Left lobe of liver (tissue), 2 donors: ENCODE data around the gene KIRREL2. TPM values are rescaled to one million over a fixed set of nuclear protein-coding genes. Genes with fewer than 3 reads are reported as not detected.

ENCODE experiments used
- ATAC-seq: fragments of 200-7000 bp; cut with Tn5 transposase; one replicate; pipeline ENCODE4 v1.9.1; 2020; ENCODE audit warnings: mild to moderate bottlenecking, moderate library complexity
- DNase-seq: peaks from one replicate; pipeline ENCODE4 v3.0.0-alpha.2; 2020; ENCODE audit warnings: low spot score
- total RNA-seq: library from RNA; stranded (reverse); gene quantifications from one replicate; pipeline ENCODE4 v1.2.1, GENCODE V29; 2021
- donor health status: DM: no; HTN: no; CAD: no; lungs with moderate emphysema.
- donor health status: DM: no; HTN: yes; CAD: no.

KIRREL2 gene
- total RNA-seq, 1 donor from 2014 or later: 0.20 TPM

DNA sequence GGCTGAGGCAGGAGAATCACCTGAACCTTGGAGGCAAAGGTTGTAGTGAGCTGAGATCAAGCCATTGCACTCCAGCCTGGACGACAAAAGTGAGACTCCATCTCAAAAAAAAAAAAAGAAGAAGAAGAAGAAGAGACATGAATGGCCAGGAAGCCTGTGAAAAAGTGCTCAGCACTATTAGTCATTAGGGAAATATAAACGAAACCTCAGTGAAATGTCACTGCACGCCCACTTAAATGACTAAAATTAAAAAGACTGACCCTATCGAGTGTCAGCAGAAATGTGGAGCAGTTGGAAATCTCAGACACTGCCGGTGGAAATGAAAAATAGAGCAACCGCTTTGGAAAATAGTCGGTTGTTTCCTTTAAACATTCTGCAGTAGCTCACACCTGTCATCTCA, 56.9 kb downstream of the KIRREL2 start:
- no peak for ATAC-seq

DNA sequence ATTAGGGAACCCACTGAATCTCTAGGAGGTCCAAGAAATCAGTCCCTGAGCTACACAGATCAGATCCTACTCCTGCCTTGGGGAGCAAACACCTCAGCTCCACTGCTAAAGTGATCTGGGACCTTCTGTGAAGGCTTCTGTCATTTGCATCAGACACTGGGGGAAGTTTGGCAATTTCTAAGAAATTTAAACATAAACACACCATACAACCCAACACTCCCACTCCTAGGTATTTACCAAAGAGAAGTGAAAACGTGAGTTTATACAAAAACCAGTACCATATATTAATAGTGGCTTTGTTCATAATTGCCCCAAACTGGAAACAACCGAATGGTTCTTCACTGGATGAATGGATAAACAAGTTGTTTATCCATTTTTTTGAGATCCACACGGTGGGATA, 58.7 kb downstream of the KIRREL2 start:
- ATAC-seq: no peak
- no peak for DNase-seq

More for the DNA sequence above, 56.9 kb downstream of the KIRREL2 start:
- DNase-seq: no peak

Other genes starting within 250 kb of the KIRREL2 start
- 5.7 TPM for gene HAUS5, start 244.2 kb upstream of the KIRREL2 start, total RNA-seq
- 30.7 TPM for gene RBM42, start 227.9 kb upstream of the KIRREL2 start, total RNA-seq
- 0.48 TPM for gene ETV2, start 215.2 kb upstream of the KIRREL2 start, total RNA-seq
- gene COX6B1, start 208.6 kb upstream of the KIRREL2 start, total RNA-seq: 196 TPM
- not detected for gene UPK1A, start 190.4 kb upstream of the KIRREL2 start, total RNA-seq
- gene ZBTB32, start 152.4 kb upstream of the KIRREL2 start, total RNA-seq: 0.10 TPM
- gene KMT2B, start 138.9 kb upstream of the KIRREL2 start, total RNA-seq: 23.0 TPM
- 30.8 TPM for gene IGFLR1, start 114.5 kb upstream of the KIRREL2 start, total RNA-seq
- gene U2AF1L4, start 111.5 kb upstream of the KIRREL2 start, total RNA-seq: 15.1 TPM
- 31.7 TPM for gene PSENEN, start 111.3 kb upstream of the KIRREL2 start, total RNA-seq
- 4.7 TPM for gene LIN37, start 108.3 kb upstream of the KIRREL2 start, total RNA-seq
- gene HSPB6, start 99.9 kb upstream of the KIRREL2 start, total RNA-seq: 7.0 TPM
- gene PROSER3, start 98.7 kb upstream of the KIRREL2 start, total RNA-seq: 4.5 TPM
- gene ARHGAP33, start 81.3 kb upstream of the KIRREL2 start, total RNA-seq: 3.6 TPM
- gene PRODH2, start 44.1 kb upstream of the KIRREL2 start, total RNA-seq: 196 TPM
- gene NPHS1, start 4.4 kb upstream of the KIRREL2 start, total RNA-seq: not detected
- gene APLP1, start 11.7 kb downstream of the KIRREL2 start, total RNA-seq: 0.40 TPM
- 2.3 TPM for gene NFKBID, start 43.6 kb downstream of the KIRREL2 start, total RNA-seq
- gene HCST, start 45.6 kb downstream of the KIRREL2 start, total RNA-seq: 1.8 TPM
- gene TYROBP, start 51.4 kb downstream of the KIRREL2 start, total RNA-seq: 20.2 TPM
- 8.4 TPM for gene LRFN3, start 79.5 kb downstream of the KIRREL2 start, total RNA-seq
- gene SDHAF1, start 138.3 kb downstream of the KIRREL2 start, total RNA-seq: 13.9 TPM
- gene SYNE4, start 151.9 kb downstream of the KIRREL2 start, total RNA-seq: 6.5 TPM
- gene ALKBH6, start 157.3 kb downstream of the KIRREL2 start, total RNA-seq: 10.3 TPM
- 1.3 TPM for gene CLIP3, start 176.0 kb downstream of the KIRREL2 start, total RNA-seq
- gene THAP8, start 197.4 kb downstream of the KIRREL2 start, total RNA-seq: 2.2 TPM
- gene WDR62, start 198.0 kb downstream of the KIRREL2 start, total RNA-seq: 0.48 TPM